Stimulated activated CD4-positive, alpha-beta T cell treated with anti-CD3 and anti-CD28 coated beads, Interleukin-12 subunit alpha, Interleukin-12 subunit beta, amount 100 ng/mL, for 48 hours (primary cell): Measurements from ENCODE around the gene CDC42SE2.
"Not testable (repeated sequence)": the region's sequence is repeated elsewhere in the genome, so short reads cannot be mapped to it uniquely, and the experiment has no call there.

Experiments
- DNase-seq, 3 donors: peaks; one replicate each; pipeline ENCODE4 v3.0.0-alpha.2; 2020; ENCODE audit warnings: low read depth in 2 of 3, low spot score in 1 of 3

The CDC42SE2 gene

DNA sequence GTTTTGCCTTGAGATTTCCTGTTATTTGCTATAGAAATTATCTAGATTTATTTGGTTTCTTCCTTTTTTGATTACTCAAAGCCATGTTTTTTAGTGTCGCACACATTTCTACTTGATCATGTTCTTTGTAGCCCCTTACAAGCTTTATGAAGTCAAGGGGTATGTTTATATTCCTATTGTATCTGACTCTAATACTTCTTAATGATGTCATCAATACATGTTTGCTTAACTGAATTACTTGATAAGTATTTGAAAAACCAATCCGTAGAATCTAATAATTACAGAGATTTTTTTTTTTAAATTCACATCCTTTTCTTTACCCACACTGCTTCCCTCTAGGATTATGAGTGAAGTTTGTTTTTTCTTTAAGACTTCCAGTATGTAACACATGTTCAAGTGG is 53.0 kb downstream of the CDC42SE2 start:
- no peak for DNase-seq

DNA sequence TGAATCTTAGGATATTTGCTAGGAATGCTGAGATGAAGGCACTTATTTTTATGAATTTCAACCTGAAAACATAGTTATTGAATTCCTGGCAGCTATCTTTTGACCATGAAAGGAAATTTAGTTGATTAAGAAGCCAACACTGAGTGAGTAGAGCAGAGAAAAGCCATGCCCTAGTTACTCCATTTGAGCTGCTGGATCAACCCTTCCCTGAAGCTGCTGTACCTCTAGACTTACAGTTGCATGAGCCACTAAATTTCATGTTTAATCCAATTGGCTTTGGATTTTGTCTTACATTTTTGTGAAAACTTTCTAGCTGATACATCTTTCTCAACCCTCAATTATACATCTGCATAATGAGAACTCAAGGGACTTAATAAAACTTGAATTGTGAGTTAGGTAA is 54.6 kb downstream of the CDC42SE2 start:
- DNase-seq = no peak

DNA sequence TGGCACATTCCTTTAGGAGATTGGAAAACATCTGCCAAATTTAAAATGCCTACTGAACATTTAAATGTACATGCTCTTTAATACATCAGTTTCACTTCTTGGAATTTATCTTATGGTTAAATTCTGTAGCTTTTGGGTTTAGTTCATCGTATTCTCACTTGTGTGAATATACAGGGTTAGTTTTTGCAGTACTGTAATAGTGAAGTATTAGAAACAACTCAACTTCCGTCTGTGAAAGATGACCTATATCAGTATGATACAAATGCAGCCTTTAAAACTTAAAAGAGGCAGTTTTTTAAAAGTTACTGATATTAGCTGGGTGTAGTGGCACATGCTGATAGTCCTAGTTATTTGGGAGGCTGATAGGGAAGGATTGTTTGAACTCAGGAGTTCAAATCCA is 57.2 kb downstream of the CDC42SE2 start:
- DNase-seq = no peak

DNA sequence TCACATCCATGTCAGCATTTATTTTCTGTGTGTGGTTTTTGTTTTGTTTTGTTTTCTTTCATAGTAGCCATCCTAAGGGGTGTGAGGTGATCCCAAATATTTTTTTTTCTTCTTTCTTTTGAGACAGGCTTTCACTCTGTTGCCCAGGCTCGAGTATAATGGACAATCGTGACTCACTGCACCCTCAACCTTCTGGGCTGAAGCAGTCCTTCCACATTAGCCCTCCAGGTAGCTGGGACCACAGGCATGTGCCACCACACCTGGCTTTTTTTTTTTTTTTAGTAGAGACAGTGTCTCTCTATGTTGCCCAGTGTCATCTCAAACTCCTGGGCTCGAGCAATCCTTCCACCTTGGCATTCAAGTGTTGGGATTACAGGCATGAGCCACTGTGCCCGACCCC is 59.1 kb downstream of the CDC42SE2 start:
- no peak for DNase-seq

DNA sequence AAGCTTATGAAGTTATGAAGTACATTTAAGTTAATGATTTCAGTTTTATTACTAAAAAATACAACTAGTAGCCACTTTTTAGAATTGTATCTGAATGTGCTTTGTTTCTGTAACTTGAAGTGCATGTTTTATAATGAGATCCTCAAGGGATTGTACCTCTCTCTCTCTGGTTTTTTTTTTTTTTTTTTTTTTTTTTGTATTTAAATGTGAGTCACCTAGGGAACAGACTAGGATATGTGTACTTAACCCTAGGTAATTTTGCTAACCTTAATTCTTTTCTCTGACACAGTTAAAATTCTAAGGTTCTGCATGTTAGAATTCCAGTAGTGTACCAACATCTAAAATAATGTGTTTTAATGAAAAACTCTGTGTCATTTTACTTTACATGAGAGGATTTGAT is 59.5 kb downstream of the CDC42SE2 start:
- no peak for DNase-seq

DNA sequence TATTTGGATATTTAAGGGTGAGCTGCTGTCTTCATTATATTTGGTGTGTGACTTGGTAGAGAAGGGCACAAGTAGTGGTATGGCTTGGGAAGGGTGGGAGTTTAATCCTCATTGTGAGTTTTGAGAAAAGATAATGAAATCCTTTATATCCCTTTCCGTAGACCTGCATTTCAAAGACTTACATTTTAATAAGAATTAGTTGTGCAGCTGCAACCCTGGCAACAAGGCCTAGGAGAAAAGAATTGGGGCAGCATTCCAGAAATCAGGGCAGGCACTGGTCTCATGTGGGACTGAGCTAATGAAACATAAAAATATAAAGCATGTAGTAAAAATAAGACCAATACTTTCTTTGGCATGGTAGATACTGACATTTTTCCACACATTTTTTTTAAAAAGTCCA is 60.5 kb downstream of the CDC42SE2 start:
- no peak for DNase-seq

DNA sequence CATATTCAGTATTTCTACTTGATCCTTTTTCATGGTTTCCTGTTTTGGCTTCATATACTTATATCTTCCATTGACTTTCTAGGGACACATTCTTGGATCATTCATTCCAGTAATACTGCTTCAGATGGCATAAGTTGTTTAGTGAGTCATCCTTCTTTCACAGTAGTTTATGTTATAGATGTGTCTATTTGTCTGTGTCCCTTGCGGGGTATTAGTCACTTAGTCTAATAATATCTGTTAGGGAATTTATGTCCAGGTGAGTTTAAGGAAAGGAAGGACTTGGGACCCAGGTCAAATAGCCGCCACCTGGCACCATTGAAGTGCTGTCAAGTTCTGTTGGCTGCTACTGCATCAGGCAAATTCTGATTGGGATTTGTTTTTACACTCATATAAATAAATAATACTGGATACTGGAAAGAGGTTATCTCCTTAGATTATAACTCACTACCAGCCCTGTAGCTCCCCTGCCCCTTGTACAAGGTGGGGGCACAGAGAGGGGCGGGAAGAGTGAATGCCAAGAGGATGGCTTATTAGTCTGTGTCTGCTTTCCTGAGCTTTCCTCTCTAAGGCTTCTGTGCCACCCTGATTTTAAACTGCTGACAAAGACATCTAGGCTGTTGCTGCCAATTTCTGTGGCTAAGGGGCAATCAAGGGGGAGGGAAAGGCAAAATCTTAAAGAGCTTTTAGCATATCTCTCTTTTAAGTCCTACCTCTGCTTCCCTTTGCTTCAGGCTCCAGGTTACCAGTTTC is 64.9 kb downstream of the CDC42SE2 start:
- no peak for DNase-seq

DNA sequence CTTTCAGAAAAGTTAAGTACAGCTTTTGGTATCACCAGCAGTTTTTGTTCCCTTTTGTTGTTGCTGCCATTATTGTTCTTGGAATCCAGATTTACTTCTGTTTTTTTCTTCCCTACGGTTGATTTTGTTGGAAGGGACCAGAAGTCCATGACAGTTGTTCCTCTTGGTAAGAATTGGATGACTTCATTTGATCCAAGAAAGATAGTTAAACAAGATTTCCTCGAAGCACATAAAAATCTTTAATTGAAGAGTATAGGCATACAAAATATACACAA is 65.4 kb downstream of the CDC42SE2 start:
- no peak for DNase-seq

DNA sequence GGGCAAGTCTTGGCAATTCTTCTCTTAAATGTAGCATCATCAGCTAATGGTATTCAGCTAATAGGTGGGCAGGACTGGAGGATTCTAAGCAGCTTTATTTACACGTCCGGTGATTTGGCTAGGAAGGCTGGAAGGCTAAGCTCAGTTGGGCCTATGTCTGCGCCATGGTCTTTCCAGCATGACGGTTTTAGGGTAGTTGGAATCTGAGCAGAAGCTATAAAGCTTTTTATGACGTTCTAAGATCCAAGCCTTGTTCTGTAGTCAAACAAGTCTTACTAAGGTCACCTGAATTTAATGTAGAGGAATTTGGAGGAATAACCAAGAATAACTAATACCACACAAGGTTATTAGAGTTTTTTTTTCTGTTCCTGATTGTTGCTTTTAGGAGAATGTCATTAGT is 66.2 kb downstream of the CDC42SE2 start:
- DNase-seq = no peak

DNA sequence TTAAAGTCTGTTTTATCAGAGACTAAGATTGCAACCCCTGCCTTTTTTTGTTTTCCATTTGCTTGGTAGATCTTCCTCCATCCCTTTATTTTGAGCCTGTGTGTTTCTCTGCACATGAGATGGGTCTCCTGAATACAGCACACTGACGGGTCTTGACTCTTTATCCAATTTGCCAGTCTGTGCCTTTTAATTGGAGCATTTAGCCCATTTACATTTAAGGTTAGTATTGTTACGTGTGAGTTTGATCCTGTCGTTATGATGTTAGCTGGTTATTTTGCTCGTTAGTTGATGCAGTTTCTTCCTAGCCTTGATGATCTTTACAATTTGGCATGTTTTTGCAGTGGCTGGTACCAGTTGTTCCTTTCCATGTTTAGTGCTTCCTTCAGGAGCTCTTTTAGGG is 71.9 kb downstream of the CDC42SE2 start:
- not testable (repeated sequence) for DNase-seq

DNA sequence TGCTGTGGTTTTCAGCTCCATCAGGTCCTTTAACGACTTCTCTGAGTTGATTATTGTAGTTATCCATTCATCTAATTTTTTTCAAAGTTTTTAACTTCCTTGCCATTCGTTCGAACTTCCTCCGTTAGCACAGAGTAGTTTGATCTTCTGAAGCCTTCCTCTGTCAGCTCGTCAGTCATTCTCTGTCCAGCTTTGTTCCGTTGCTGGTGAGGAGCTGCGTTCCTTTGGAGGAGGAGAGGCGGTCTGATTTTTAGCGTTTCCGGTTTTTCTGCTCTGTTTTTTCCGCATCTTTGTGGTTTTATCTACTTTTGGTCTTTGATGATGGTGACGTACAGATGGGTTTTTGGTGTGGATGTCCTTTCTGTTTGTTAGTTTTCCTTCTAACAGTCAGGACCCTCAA is 72.9 kb downstream of the CDC42SE2 start:
- DNase-seq = not testable (repeated sequence)

DNA sequence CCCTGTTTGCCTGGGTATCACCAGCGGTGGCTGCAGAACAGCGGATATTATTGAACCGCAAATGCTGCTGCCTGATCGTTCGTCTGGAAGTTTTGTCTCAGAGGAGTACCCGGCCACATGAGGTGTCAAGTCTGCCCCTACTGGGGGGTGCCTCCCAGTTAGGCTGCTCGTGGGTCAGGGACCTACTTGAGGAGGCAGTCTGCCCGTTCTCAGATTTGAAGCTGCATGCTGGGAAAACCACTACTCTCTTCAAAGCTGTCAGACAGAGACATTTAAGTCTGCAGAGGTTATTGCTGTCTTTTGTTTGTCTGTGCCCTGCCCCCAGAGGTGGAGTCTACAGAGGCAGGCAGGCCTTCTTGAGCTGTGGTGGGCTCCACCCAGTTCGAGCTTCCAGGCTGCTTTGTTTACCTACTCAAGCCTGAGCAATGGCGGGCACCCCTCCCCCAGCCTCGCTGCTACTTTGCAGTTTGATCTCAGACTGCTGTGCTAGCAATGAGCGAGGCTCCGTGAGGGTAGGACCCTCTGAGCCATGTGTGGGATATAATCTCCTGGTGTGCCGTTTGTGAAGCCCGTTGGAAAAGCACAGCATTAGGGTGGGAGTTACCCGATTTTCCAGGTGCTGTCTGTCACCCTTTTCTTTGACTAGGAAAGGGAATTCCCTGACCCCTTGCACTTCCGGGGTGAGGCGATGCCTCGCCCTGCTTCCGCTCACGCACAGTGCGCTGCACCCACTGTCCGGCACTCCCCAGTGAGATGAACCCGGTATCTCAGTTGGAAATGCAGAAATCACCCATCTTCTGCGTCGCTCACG is 73.6 kb downstream of the CDC42SE2 start:
- DNase-seq = not testable (repeated sequence)

DNA sequence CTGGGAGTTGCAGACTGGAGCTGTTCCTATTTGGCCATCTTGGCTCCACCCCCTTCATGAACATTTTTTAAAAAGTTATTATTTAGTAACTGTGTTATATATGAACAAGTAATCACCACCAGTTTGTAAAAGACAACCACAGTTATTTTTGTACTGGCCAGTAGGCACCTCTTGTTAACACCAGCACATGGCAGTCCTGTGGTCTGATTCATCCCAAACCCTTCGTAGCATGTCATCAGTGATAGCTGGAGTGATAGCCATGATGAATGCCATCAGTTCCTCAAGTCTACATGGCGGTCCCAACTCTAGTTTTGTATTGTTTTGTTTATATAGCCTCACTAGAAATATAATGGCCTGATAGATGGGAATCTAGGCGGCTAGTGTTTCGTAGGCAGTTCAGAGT is 74.2 kb downstream of the CDC42SE2 start:
- no peak for DNase-seq

DNA sequence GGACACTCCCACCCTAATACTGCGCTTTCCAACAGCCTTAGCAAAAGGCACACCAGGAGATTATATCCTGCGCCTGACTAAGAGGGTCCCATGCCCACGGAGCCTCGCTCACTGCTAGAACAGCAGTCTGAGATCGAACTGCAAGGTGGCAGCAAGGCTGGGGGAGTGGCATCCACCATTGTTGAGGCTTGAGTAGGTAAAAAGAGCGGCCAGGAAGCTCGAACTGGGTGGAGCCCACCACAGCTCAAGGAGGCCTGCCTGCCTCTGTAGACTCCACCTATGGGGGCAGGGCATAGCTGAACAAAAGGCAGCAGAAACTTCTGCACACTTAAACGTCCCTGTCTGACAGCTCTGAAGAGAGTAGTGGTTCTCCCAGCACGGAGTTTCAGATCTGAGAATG is 80.4 kb downstream of the CDC42SE2 start:
- DNase-seq = not testable (repeated sequence)

DNA sequence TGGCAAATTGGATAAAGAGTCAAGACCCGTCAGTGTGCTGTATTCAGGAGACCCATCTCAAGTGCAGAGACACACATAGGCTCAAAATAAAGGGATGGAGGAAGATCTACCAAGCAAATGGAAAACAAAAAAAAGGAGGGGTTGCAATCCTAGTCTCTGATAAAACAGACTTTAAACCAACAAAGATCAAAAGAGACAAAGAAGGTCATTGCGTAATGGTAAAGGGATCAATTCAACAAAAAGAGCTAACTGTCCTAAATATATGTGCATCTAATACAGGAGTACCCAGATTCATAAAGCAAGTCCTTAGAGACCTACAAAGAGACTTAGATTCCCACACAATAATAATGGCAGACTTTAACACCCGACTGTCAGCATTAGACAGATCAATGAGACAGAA is 82.4 kb downstream of the CDC42SE2 start:
- DNase-seq = not testable (repeated sequence)

DNA sequence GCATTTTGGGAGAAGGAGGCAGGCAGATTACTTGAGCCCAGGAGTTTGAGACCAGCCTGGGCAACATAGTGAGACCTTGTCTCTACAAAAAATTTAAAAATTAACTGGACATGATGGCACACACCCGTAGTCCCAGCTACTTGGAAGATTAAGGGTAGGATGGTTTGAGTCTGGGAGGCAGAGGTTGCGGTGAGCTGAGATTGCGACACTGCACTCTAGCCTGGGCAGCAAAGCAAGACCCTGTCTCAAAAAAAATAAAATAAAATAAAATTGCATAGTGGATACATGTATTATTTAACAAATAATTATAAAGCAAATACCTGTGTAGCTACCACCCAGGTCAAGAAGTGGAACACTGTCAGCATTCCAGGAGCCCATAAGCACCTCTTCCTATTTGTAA is 90.1 kb downstream of the CDC42SE2 start:
- no peak for DNase-seq

DNA sequence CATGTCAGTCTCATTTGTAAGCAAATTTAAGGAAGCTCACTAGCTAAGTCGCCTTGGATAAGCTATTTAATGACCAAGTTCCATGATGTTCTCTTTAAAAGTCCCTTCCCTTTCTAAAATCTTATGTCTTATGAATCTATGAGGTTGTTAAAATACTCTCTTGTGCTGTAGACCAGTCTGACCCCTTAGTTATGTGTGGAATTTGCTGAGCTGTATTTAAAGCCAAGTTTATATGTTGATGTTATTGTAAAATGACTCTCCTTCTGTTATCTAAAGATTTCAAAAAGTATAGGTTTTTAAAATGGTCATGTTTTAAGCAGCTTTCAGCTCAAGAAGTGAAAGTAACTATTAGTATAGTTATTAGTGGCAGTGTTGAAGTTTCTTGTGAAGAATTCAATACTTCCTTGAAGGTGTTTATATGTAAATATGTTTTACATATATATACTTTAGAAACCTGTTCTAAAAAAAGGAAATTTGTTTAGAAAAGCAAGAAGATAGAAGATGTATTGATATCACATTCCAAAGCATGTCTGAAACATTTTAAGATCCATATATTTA is 92.2 kb downstream of the CDC42SE2 start:
- DNase-seq = no peak

DNA sequence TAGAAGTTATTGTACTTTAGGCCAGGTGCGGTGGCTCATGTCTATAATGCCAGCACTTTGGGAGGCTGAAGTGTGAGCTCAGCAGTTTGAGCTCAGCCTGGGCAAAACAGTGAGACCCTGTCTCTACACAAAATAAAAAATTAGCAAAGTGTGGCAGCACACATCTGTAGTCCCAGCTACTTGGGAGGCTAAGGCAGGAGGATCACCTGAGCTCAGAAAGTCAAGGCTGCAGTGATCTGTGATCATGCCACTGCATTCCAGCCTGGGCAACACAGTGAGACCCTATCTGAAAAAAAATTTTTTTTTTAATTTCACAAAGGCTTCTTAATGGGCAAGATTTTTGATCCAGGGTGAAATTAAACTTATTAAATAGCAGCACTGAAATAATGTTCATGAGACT is 92.8 kb downstream of the CDC42SE2 start:
- DNase-seq = no peak

DNA sequence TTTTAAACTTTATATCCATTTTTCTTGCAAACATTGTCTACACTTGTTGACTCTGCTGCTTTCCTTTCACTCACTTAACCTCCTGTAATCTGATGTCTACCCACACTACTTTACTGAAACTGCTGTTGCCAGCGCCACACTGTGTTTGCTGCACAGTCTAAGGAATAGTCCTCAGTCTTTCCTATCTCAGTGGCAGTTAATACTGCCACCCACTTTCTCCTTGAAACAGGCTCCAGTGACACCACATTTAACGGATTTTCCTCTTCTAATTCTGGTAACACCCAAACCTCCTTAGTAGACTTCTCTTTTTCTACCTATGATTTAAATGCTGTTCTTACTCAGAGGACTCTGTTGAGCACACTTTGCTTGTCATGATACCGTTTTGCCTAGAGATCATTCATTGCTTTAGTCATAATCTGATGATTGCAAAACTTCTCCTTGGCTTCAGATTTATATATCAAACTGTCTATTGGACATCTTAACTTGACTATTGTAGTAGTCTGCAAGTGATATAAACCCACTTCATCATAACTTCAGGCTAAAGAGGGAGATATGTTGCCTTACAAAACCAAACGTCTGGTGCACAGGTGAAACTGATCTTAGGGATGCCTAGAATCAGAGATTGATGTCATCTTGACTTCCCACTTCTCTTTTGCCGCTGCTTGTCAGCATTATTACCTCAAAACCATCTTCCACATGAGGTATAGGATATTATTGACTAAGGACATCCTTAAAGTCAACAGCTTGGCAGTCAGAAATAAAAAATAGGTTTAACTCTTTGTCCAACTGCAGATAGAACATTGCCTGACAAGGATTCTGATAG is 94.1 kb downstream of the CDC42SE2 start:
- peak; percentile 33 to 46 (median 40) for DNase-seq

DNA sequence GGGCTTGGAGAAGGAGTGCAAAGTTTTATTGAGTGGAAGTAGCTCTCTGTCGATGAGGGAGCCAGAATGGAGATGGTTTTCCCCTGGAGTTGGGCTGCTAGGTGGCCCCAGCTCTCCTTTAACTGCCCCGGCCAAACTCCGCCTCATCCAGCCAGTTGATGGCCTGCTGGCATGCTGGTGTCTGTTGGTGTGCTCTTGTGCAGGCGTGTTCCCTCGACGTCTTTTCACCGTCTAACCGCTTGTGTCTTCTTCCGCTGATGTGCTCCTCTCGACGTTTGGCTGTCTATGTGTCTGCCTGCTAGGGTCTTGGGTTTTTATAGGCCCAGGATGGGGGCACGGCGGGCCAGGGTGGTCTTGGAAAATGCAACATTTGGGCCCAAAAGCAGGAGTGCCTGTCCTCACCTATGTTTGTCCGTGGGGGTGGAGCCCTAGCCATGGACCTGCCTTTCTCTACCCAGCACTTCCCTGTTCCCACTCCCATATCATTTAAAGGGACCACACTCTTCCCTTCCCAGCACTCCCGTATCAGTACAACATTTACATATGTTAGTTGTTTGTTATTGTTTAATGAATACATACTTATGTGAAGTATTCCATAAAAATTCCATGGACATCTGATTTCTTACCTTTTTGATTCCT is 97.9 kb downstream of the CDC42SE2 start:
- DNase-seq = no peak

DNA sequence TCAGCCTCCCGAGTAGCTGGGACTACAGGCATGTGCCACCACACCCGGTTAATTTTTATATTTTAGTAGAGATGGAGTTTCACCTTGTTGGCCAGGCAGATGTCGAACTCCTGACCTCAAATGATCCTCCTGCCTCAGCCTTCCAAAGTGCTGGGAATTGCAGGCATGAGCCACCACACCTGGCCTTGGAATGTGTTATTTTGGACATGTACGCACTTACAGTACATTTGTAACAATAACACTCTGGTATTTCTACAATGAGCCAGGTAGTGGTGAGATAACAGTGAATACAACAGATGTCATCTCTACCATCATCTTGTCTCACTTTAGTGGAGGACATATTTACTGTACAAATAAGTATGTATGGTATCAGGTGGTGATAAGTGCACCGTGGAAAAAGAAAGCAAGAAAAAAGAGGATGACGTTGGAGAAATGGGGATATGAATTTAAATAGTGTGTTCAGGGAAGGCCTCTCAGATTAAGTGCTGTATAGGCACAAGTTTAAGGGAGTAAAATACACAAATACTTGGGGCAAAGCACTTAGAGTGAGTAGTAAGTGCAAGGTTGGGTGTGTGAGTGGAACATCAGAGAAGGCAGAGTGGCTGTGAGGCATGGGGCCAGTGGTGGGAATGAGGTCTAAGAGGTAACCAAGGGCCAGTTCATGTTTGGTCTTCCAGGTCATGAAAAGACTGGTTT is 100.1 kb downstream of the CDC42SE2 start:
- no peak for DNase-seq
